HG03432 (cell line): ENCODE measurements around the gene ARHGAP25.

Experiments
- ATAC-seq: cut with Tn5 transposase; IDR thresholded peaks from one replicate; pipeline ENCODE4 v1.9.1; 2021; ENCODE audit warnings: mild to moderate bottlenecking, moderate library complexity; ENCODE audit not compliant: unreplicated experiment

The ARHGAP25 gene

GRCh38 chr2:68764806-68765311 lies 30.2 kb downstream of the ARHGAP25 start:
- no peak for ATAC-seq

GRCh38 chr2:68765739-68766375 lies 31.2 kb downstream of the ARHGAP25 start:
- ATAC-seq, result no peak

GRCh38 chr2:68766376-68766845 lies 31.8 kb downstream of the ARHGAP25 start:
- peak; percentile 42 for ATAC-seq

- ATAC-seq, result peak; percentile 37
Observed at GRCh38 chr2:68767031-68767961, 32.7 kb downstream of the ARHGAP25 start.

- no peak for ATAC-seq
Observed at GRCh38 chr2:68767996-68768395, 33.4 kb downstream of the ARHGAP25 start.

GRCh38 chr2:68768461-68768860 lies 33.9 kb downstream of the ARHGAP25 start:
- ATAC-seq, result no peak

- no peak for ATAC-seq
Observed at GRCh38 chr2:68768951-68769350, 34.3 kb downstream of the ARHGAP25 start.

- ATAC-seq, result no peak
Observed at GRCh38 chr2:68769586-68770270, 35.1 kb downstream of the ARHGAP25 start.

- ATAC-seq, result no peak
Observed at GRCh38 chr2:68770271-68771111, 35.9 kb downstream of the ARHGAP25 start.

- no peak for ATAC-seq
Observed at GRCh38 chr2:68771211-68771751, 36.7 kb downstream of the ARHGAP25 start.

GRCh38 chr2:68772109-68772508 lies 37.5 kb downstream of the ARHGAP25 start:
- no peak for ATAC-seq

GRCh38 chr2:68774569-68775271 lies 40.1 kb downstream of the ARHGAP25 start:
- ATAC-seq, result peak; percentile 94

GRCh38 chr2:68775272-68775842 lies 40.7 kb downstream of the ARHGAP25 start:
- no peak for ATAC-seq

- no peak for ATAC-seq
Observed at GRCh38 chr2:68776124-68776523, 41.5 kb downstream of the ARHGAP25 start.

- ATAC-seq, result no peak
Observed at GRCh38 chr2:68779595-68779994, 45.0 kb downstream of the ARHGAP25 start.

- ATAC-seq, result no peak
Observed at GRCh38 chr2:68784188-68784587, 49.6 kb downstream of the ARHGAP25 start.

- no peak for ATAC-seq
Observed at GRCh38 chr2:68784915-68785314, 50.3 kb downstream of the ARHGAP25 start.

- ATAC-seq, result no peak
Observed at GRCh38 chr2:68787356-68787755, 52.7 kb downstream of the ARHGAP25 start.

GRCh38 chr2:68789603-68790002 lies 55.0 kb downstream of the ARHGAP25 start:
- peak; percentile 100 for ATAC-seq
